Activated T-cell treated with anti-CD3 and anti-CD28 coated beads for 1 hour (primary cell): ENCODE measurements around the gene CLN3.
A peak's percentile ranks its signal among the peaks of the same experiment; 100 is the strongest.
"Not testable (repeated sequence)": the region's sequence is repeated elsewhere in the genome, so short reads cannot be mapped to it uniquely, and the experiment has no call there.

Source experiments
- DNase-seq: peaks from one replicate; pipeline ENCODE4 v3.0.0-alpha.2; 2020; ENCODE audit warnings: low read depth

Gene CLN3

DNA sequence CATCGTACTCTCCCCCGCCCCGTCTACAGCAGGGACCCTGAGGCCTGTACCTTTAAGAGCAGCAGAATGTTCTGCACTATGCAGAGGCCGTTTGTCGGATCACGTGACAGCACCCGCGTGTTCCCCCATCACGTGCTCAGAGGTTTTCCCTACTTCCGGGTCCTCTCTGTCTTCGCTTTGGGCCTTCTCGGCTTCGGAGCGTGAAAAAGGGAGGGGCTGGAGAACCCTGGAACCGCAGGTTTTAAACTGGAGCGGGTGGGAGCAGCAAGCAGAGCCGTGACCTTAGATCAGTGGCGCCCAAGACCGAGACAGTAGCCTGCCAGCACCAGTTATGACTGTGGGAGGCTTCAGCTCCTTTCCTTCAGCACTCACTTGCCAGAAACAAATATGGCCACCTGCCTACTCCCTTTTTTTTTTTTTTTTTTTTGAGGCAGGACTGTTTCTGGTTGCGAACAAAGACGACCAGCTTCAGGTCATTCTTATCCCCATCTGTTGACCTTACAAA is at the start of gene CLN3:
CLN3 (minus strand) TSS at position 105 of the 505 bp plus-strand sequence. CDS start 315 bp downstream, outside the sequence.
- DNase-seq: peak; percentile 73

DNA sequence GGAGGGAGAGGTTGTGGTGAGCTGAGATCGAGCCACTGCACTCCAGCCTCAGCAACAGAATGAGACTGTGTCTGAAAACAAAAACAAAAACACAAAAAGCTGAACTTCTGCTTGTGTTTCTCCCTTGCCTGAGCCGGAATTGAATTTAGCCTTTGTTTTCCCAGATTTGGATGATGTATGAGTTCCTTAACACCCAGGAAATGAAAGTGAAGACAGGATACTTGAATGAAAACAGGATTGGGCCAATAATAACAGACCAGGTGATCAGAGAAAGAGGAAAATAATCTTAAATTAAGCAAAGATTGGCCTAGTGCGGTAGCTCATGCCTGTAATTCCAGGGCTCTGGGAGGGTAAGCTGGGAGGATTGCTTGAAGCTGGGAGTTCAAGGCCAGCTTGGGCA is 48.5 kb upstream of the CLN3 start:
- no peak for DNase-seq

DNA sequence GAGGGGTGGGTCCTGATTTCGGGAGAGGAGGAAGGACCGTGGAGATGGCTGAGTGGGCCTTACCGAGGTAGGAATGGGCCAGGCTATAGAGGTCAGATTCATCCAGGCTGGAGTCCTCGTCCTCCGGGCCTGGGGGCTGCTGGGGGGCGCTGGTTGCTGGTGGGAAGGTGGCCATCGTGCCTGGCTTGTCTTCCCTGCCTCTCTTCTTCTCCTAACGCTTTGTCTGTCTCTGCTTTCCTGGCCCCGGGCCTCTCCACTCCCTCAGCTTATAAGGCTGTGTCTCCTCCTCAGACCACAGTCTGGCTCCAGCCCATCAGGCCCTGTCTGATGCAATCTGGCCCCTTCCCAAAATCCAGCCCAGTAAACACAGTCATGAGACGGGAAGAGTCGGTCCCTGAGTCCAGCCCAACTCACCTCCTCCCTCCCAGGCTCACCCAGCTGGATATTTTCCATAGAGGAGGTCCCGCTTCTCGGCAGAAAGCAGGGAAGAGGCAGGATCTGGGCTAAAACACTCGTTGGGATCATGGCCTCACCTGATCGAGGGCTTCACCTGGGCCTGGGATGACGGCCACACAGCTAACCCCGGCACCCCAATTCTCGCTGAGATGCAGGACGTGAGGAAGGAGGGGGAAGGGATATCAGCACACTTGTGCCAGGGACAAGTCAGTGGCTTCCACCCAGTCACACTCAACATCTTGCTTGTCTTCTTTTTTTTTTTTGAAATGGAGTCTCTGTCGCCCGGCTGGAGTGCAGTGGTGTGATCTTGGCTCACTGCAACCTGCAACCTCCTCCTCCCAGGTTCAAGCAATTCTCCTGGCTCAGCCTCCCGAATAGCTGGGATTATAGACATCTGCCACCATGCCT is 47.1 kb upstream of the CLN3 start, which contains the start of gene NUPR1:
NUPR1 (minus strand) TSS at position 242 of the 864 bp plus-strand sequence; CDS start at position 175, 67 bp downstream.
- DNase-seq: no peak

DNA sequence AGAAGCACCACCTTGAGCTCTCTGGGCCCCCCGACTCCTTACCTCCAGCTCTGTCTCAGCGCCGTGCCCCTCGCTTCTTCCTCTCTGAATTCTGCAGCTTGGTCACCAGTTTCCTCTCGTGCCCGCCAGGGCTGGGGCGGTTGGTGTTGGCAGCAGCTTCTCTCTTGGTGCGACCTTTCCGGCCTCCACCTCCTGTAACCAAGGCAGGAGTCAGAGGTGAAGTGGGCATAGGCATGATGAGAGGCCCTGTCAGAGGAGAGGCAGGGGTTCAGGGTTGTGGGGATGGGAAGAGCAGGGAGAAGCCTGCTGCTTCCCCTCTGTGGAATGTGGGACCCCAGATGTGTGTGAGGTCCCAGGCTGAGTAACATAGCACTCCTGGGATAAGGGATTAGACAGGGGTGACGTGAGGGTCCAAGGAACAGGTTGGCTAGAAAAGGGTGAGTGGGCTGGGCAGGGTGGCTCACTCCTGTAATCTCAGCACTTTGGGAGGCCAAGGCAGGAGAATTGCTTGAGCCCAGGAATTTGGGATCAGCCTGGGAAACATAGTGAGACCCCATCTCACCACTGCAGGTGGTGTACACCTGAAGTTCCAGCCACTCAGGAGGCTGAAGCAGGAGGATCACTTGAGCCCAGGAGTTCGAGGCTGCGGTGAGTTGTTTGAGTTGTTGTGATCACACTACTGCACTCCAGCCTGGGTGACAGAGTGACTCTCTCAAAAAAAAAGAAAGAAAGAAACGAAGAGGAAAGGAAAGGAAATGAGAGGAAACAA is 46.3 kb upstream of the CLN3 start:
- DNase-seq: no peak

DNA sequence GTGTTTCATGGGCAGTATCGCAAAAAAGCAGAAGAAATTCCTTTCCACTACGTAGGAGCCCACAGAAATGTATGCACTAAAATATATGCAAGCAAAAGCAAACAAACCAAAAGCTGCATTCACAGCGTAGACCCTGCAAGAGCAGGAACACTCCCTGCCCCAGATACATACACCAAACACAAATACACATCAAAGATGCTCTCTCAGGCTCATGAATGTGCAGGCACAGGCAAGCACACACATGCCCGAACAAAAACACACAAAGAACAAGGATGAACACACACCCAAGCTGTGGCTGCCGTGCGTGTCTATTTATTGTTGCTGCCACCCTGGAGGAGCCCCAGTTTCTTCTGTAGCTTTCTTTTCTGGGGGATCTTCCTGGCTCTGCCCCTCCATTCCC is 45.2 kb upstream of the CLN3 start:
- DNase-seq: no peak

DNA sequence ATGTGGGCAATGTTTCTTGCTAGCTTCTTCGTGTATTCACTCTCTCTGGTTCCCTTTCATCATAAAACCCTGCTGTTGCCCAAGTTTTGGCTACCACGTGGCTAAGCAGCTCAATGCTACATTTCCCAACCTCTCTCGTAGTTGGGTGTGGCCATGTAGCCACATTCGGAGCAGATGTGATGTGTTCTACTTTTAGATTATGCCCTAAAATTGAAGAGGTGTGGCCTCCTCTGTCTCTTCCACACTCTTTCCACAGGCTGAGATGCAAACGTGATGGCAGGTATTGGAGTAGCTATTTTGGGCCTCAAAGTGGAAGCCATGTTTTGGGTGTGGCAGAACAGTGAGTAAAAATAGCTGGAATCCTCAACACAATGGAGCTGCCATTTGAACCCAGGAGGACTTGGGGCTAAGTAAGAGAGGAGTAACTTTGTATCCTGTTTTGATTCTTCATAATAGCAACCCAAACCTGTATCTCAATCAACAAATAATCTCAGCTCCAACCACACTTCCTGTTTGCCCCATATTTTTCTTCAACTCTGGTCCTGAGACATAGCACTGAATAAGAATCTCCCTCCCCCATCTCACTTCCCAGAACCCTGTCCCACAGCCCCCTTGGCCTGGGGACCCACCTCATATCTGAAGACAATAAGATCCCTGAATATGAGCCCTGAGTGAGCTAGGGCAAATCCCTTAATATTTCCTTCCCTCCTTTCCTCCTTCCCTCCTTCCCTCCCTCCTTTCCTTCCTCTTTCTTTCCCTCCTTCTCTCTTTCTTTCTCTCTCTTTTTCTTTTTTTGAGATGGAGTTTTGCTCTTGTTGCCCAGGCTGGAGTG is 42.9 kb upstream of the CLN3 start:
- no peak for DNase-seq

DNA sequence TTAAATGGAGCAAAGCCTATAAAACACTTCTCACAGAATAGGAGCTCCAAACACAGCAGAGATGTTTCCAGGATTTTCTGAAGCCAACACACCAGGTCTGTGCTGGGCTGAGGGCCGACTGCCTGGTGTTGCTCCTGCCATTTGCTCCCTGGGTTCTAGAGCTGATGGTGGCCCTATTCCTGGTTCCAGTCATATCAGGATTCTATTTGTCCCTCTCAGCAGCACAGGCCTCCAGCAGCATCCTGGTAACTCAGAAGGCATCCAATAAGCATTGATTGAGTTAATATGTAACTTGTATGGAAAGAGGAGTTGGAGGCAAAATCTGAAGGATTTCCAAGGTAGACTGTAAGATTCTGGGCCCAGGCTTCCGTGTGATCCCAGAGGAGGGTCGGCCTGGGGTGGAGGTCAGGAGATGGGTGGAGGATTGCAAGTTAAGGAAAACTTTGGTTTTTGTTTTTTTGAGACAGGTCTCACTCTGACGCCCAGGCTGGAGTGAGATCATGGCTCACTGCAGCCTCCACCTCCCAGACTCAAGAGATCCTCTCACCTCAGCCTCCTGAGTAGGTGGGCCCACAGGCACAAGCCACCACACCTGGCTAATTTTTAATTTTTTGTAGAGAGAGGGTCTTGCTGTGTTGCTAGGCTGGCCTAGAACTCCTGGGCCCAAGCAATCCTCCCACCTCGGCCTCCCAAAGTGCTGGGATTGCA is 41.2 kb upstream of the CLN3 start:
- no peak for DNase-seq

DNA sequence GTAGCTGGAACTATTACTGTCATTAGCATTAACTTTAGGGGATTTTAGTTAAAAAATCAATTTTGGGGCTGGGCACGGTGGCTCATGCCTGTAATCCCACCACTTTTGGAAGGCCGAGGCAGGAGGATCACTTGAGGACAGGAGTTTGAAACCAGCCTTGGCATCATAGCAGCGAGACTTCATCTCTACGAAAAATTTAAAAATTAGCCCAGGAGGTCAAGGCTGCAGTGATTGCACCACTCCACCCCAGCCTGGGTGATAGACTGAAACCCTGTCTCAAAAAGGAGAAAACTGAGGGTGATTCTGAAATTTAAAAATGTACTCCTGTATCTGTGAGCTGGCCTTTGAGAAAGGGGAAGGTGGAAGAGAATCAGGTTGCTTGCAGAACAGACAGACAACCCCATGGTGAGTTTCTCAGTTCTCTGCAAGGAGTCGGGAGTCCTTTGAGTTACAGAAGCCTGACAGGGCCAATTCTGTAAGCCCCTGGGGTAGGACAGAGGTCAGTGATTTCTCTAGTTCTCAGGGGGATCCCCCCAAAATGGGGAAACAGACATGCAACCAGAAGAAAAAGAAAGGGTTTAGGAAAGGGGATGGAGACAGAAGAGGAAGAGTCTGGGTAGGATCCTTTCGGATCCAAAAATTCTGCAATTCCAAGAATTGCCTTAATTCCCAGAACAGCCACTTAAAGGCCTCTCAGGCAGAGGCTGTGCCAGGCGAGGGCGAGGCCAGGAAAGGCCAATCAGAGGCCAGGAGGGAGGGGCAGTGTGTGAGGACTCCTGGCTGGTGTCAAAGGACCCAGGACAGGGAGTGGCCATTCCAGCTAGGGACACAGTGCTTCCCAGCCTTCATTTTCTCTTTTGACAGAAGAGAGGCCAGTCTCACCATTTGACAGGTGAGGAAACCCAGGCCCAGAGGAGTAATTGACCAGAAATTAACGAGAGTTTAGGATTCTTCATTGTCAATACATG is 40.2 kb upstream of the CLN3 start:
- no peak for DNase-seq

DNA sequence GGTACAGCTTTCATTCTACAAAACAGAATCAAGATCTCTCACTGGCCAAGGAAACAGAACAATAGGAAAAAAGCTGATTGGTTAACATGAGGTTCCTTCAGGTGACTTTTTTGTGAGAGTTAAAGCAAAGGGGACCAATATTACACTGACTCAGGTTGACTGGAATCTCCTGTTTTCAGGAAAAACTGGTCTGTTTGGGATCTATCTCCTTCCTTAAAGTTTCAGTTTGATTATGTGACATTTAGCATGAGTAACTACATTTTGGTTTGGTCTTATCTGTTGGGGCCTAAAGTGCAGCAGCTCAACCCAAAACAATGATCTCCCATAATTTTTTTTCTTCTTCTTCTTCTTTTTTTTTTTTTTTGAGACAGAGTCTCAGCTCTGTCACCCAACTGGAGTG is 37.2 kb upstream of the CLN3 start:
- DNase-seq: no peak

DNA sequence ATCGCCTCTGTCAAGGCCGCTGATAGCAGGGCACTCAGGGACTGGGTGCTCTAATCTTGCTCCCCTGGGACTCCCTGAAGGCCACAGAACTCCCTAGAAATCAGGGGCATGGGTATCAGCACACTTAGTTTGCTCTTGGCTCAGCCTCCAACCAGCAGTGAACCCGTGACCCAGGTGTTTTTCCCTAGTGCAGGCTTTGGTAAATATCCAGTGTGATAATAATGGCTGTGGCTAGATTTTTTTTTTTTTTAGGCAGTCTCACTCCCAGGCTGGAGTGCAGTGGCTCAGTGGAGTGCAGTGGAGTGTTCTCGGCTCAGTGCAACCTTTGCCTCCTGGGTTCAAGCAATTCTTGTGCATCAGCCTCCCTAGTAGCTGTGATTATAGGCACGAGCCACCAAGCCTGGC is 36.6 kb upstream of the CLN3 start:
- DNase-seq: no peak

DNA sequence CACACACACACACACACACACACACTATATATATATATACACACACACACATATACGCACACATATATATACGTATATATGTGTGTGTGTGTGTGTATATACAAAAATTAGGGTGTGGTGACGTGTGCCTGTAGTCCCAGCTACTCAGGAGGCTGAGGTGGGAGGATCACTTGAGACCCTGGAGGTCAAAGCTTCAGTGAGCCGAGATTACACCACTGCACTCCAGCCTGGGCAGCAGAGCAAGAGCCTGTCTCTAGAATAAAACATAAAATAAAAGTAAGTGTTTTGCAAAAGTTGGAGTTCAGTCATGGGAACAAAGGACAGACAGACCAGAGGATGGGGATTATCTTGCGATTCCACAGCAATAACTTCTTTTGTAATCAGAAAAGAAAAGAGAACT is 36.1 kb upstream of the CLN3 start:
- DNase-seq: no peak

DNA sequence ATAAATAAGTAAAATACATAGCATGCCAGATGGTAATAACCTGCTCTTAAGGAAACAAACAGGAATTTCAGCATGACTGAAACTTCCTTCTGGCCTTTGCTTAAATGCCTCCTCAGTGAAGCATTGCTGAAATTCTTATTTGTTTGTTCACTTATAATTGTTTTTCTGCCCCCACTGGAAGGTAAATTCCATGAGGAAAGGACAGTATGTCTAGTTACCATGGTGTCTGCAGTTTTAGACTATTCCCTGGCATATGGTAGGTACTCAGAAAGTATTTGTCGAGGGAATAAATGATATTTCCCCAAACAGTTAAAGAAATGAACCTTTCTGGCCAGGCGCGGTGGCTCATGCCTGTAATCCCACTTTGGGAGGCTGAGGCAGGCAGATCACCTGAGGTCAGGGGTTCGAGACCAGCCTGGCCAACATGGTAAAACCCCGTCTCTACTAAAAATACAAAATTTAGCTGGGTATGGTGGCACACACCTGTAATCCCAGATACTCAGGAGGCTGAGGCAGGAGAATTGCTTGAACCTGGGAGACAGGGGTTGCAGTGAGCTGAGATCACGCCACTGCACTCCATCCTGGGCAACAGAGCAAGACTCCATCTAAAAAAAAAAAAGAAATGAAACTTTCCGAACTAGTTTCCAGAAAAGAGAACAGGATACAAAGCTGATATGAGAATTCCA is 35.4 kb upstream of the CLN3 start:
- not testable (repeated sequence) for DNase-seq

DNA sequence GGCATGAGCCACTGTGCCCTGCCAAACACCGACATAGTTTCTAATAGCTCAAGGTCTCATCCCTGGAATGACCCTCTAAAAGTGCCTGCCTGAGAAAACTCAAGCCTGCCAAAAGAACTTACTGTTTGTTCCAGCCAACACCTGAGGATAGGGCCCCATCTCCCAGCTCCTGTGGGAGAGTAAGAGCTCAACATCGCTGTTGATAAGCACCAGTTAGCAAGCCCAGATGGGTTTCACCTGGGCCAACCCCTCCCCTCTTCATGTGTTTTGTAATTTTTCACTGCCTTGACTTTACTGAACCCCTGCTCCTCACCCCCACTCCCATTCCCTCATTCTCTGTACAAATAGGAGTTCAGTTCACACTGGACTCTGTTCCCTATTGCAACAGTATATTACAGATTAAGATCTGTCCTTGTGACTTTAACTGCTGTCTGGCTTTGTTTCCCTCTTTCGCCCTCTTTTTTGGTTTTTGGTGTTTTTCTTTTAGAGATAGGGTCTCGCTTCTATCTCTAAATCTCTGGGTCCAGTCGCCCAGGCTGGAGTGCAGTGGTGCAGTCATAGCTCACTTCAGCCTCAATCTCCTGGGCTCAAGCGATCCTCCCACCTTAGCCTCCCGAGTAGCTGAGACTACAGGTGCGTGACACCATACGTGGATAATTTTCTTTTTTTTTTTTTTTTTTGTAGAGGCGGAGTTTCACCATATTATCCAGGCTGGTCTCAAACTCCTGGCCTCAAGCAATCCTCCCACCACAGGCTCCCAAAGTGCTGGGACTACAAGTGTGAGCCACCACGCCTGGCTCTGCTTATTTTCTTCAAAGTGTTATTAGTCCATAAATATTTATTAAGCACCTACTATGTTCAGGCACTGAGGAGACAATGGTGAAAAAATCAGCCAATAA is 34.6 kb upstream of the CLN3 start:
- no peak for DNase-seq

DNA sequence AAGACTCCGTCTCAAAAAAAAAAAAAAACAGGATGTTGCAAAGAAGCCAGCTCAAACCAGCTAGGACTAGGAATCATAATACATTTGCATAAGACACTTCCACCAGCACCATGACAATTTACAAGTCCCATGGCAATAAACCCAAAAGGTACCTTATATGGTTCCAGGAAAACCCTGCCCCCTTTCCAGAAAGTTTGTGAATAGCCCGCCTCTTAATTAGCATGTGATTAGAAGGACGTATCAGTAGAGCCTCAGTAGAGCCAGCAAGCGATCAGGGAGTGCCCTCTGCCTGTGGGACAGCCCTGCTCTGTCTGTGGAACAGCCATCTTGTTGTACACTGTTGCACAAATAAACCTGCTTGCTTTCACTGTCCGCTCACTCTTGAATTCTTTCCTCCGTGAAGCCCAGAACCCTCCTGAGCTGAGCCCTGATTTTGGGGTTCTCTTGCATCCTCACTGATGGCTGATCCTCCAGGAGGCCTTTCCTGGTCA is 32.9 kb upstream of the CLN3 start:
- DNase-seq: no peak

DNA sequence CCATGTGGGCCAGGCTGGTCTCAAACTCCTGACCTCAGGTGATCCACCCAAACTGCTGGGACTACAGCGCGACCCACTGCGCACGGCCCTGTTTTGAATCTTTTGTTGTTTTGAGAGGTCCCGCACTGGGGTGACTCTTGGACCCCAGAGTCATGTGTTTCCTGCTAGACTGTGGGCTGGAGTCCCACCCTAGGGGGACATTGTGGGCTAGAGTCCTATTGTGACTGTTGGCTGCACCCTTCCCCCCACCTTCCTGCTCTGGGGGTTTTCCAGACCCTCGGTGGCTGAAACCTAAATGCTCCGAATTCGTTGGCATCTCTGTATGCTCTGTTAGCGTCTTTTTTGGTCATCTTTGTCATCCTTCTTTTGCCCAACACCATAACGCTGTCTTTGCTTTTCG is 30.9 kb upstream of the CLN3 start:
- DNase-seq: no peak

DNA sequence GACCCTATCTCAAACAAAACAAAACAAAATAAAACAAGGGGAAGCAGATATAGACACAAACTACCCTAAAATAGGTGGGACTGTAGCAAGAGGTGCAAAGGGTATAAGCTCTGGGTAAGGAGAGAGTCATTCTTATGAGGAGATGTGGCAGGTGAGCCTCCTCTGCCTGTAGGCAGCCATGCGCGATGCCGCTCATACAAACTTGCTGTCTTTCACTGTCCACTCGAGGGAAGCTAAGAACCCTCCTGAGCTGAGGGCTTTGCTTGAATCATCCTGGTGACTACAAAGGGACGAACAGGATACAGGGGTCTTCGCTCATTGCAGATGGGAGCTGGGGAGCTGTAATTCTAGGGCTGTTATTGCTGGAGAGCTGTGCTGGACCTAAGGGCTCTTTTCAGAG is 29.6 kb upstream of the CLN3 start:
- no peak for DNase-seq

DNA sequence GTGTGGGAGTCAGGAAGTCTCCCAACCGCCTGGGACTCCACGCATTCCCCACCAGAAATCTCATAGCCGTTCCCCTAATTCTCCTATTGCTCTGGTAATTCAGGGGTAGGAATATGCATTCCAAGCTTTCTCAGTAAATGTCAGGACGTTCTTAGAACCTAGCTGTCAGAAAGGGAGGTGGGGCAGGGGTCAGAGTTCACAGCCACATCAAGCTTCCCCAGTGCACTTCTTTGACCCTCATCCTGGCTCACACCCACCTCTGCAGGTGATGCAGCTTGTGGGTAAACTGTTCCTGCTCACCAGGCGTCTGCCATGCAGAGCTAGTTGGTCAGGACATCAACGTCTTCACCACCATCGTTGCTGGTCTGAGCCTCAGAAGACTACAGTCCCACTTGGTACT is 28.8 kb upstream of the CLN3 start:
- no peak for DNase-seq

DNA sequence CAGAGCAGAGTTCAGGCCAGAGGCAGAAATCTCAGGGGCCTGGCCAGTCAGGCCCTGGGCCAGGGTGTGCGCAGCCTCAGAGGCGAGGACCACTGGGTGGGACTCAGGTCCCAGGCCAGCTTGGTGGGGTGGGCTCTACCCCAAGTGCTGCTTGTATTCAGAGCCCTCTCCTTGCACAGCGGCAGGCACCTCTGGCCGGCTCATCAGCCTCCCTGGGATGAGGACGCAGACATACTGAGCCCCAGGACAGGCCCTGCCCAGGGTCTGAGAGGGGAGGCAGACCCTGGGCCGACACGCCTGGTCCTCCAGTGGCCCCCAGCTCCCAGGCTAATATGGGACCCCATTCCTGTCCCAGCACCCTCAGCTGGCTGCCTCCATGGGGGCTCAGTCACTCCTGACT is 22.4 kb upstream of the CLN3 start:
- DNase-seq: no peak
